Activated CD4-positive, alpha-beta T cell treated with anti-CD3 and anti-CD28 coated beads for 36 hours (primary cell): ENCODE data around the gene KIAA1328. TPM values are rescaled to one million over a fixed set of nuclear protein-coding genes. Genes with fewer than 3 reads are reported as not detected.

Experiments
- ATAC-seq: fragments of 200-7000 bp; cut with Tn5 transposase; one replicate; pipeline ENCODE4 v1.10.0; 2021; ENCODE audit warnings: mild to moderate bottlenecking, moderate library complexity
- CTCF ChIA-PET: fragments of 350-600 bp; sonication (Branson Sonifier 250); formaldehyde crosslinking; loops from one replicate; lab custom pipeline; 2021; ENCODE audit warnings: antibody characterized with exemption; lab: Charles Lee
- POLR2A ChIA-PET: fragments of 350-600 bp; sonication (Branson Sonifier 250); formaldehyde crosslinking; loops from one replicate; lab custom pipeline; 2021; ENCODE audit warnings: antibody characterized with exemption, inconsistent platforms; lab: Charles Lee
- DNase-seq: peaks from one replicate; pipeline ENCODE4 v3.0.0-alpha.2; 2020
- H3K27ac Mint-ChIP-seq: one replicate; pipeline ENCODE4 v1.8.0; 2021; ENCODE audit warnings: mixed read lengths
- H3K27me3 Mint-ChIP-seq: one replicate; pipeline ENCODE4 v1.8.0; 2021; ENCODE audit warnings: mixed read lengths
- H3K36me3 Mint-ChIP-seq: one replicate; pipeline ENCODE4 v1.8.0; 2021; ENCODE audit warnings: low read depth, mixed read lengths
- H3K4me1 Mint-ChIP-seq: one replicate; pipeline ENCODE4 v1.8.0; 2021; ENCODE audit warnings: mixed read lengths
- H3K4me3 Mint-ChIP-seq: one replicate; pipeline ENCODE4 v1.8.0; 2021; ENCODE audit warnings: mild to moderate bottlenecking, moderate library complexity, mixed read lengths
- H3K9me3 Mint-ChIP-seq: one replicate; pipeline ENCODE4 v1.8.0; 2021; ENCODE audit warnings: low read depth, mixed read lengths
- intact Hi-C, 2 experiments: fragments of 100-400 bp; cut with DNase I in 1 of 2; cut with micrococcal nuclease in 1 of 2; formaldehyde crosslinking; loops; one replicate each; pipeline versions ENCODE4 v1.14.2 to v1.15.1; 2022 to 2024; cut with DNase I, micrococcal nuclease
- total RNA-seq, 2 experiments: library from RNA; stranded (reverse); gene quantifications; one replicate each; pipeline ENCODE4 v1.2.3, GENCODE V29; 2021

Gene KIAA1328
- total RNA-seq = 1 to 10 TPM; 5.8 to 7.4 TPM

DNA sequence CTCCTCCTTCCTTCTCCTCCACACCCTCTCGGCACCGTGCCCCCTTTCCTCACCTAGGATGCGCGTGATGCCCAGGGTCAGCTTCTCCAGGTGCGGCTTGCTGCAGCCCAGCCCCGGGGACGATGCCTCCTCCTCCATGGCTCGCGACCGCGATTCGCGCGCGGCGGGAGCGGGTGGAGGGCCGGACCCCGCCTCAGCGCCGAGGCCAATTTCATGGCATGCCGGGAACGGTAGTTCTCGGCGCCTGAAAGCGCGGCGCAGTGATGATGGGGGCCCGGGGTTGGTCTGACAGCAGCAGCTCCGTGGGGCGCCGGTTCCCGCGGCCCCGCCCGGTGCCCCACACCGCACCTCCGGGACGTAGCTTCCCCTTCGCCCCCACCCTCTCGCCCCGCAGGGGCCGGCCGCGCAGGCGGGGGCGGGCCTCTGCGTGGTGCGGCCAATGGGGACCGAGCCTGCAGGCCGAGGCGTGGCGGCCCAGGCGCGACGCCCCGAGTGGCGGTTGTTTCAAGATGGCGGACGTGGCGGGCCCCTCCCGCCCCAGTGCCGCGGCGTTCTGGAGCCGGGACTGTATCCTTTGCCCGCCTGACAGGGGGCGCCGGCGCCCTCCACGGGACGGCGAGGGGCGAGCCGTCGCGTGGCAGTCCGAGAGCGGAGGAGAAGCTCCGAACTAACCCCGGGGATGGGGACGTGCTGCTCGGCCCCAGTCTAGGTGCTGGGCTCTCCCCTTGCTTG lies at the start of gene KIAA1328, which contains the start of gene TPGS2:
TSS of gene KIAA1328 (plus strand) at position 498 of the 732 bp plus-strand sequence. CDS start at position 510, 12 bp downstream.
TSS of gene TPGS2 (minus strand) at position 373 of the 732 bp plus-strand sequence. CDS start at position 138, 235 bp downstream.
- intact Hi-C loops = loop anchor here (1.0 to 5.0 kb wide), 4 partner anchors 699 to 1331 kb away; partner anchors contain the start of genes ELP2 (in 2 of the 2), SLC39A6 (in 2 of the 2), INO80C (in 1 of the 2) and RMP24 (in 1 of the 2)
- Mint-ChIP-seq H3K36me3 (peaks cover 16% of the 10 kb centered on the region), H3K4me1 (peaks cover 35% of the 10 kb centered on the region), H3K27me3 (no peaks in the 10 kb centered on the region), H3K27ac (peak within 1 kb of the TSS; percentile 95), H3K9me3 (no peaks in the 10 kb centered on the region), H3K4me3 (peak within 1 kb of the TSS; percentile 77)
- ChIA-PET CTCF (interaction anchor here (0.7 to 1.5 kb wide), 5 partner anchors 10 to 68 kb away, joined by 3 to 5 read pairs (median 4); no protein-coding TSS in a partner anchor), POLR2A (interaction anchor here (0.6 kb wide), 1 partner anchor 1786 kb away, joined by 4 read pairs; no protein-coding TSS in a partner anchor)
- ATAC-seq (peak; percentile 92), DNase-seq (peak; percentile 92)

- Mint-ChIP-seq H3K4me1 (no peaks in the 10 kb centered on the region), H3K36me3 (peaks cover 3% of the 10 kb centered on the region), H3K4me3 (no peak overlapping the region), H3K27me3 (no peaks in the 10 kb centered on the region), H3K9me3 (no peaks in the 10 kb centered on the region), H3K27ac (no peak overlapping the region)
- ChIA-PET POLR2A (no interaction called here), CTCF (no interaction called here)
- intact Hi-C loops = no loop called here
- DNase-seq (no peak), ATAC-seq (no peak)
Observed at GRCh38 chr18:36780748-36781147, 48.2 kb upstream of the KIAA1328 start.

DNA sequence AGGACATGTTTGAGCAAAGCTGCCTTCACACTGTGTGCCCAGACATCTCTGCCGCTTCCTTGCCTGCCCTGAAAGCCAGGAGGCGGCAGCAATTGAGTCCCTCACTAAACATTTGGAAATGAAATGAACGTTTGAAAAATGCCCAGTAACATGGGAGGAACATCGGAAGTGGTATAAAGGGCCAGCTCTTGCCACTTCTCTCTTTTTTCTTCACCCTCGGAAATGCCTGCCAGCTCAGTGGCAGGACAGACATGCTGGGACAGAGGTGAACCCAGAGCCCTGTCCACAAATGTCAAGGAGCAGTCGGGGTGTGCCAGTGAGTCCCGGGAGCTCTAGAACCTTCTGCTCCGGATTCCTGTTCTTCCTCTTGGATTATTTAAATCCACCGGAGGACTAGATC lies 46.2 kb upstream of the KIAA1328 start:
- Mint-ChIP-seq H3K36me3 (peaks cover 10% of the 10 kb centered on the region), H3K27ac (no peak overlapping the region), H3K4me3 (no peak overlapping the region), H3K9me3 (no peaks in the 10 kb centered on the region), H3K27me3 (no peaks in the 10 kb centered on the region), H3K4me1 (no peaks in the 10 kb centered on the region)
- ChIA-PET POLR2A (interaction anchor here (0.6 kb wide), 1 partner anchor 37 kb away, joined by 4 read pairs; no protein-coding TSS in a partner anchor), CTCF (no interaction called here)
- intact Hi-C loops = no loop called here
- ATAC-seq (no peak), DNase-seq (no peak)

GRCh38 chr18:36783792-36784191 lies 45.1 kb upstream of the KIAA1328 start:
- ATAC-seq (no peak), DNase-seq (no peak)
- Mint-ChIP-seq H3K9me3 (no peaks in the 10 kb centered on the region), H3K27ac (no peak overlapping the region), H3K4me1 (no peaks in the 10 kb centered on the region), H3K4me3 (no peak overlapping the region), H3K27me3 (no peaks in the 10 kb centered on the region), H3K36me3 (peaks cover 11% of the 10 kb centered on the region)
- CTCF ChIA-PET = interaction anchor here (0.7 kb wide), 1 partner anchor 1757 kb away, joined by 3 read pairs; no protein-coding TSS in a partner anchor
- POLR2A ChIA-PET = no interaction called here
- intact Hi-C loops = no loop called here

DNA sequence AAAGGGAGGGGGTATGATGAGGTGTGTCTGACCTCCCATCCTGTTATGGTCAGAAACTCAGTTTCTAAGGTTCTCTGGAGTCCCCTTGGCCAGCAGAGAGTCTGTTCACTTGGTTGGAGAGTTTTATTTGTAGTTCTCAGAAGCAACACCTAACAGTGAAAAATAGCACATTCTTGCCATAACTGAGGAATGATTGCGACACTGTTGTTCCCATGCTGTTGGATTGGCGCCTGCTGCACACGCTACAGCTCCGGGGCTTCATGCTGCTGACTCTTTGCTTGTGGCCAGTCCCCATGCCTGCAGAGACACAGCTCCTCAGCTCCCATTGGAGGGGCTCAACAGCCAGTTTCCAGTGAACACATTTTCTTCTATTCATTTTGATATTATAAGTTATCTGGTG lies 42.2 kb upstream of the KIAA1328 start:
- Mint-ChIP-seq H3K27ac (no peak overlapping the region), H3K9me3 (peaks cover 3% of the 10 kb centered on the region), H3K27me3 (no peaks in the 10 kb centered on the region), H3K4me1 (no peaks in the 10 kb centered on the region), H3K4me3 (no peak overlapping the region), H3K36me3 (peaks cover 34% of the 10 kb centered on the region)
- intact Hi-C loops = no loop called here
- ChIA-PET POLR2A (no interaction called here), CTCF (no interaction called here)
- DNase-seq (no peak), ATAC-seq (no peak)

- DNase-seq (no peak), ATAC-seq (no peak)
- no peak overlapping the region for H3K4me3 Mint-ChIP-seq
- intact Hi-C loops = no loop called here
- CTCF ChIA-PET = interaction anchor here (1.3 kb wide), 1 partner anchor 16 kb away, joined by 4 read pairs; no protein-coding TSS in a partner anchor
- peaks cover 3% of the 10 kb centered on the region for H3K9me3 Mint-ChIP-seq
- H3K4me1 Mint-ChIP-seq = no peaks in the 10 kb centered on the region
- H3K27ac Mint-ChIP-seq = no peak overlapping the region
- peaks cover 67% of the 10 kb centered on the region for H3K36me3 Mint-ChIP-seq
- no peaks in the 10 kb centered on the region for H3K27me3 Mint-ChIP-seq
- POLR2A ChIA-PET = no interaction called here
Observed at GRCh38 chr18:36792634-36793283, 36.2 kb upstream of the KIAA1328 start.

GRCh38 chr18:36798738-36799473 lies 30.0 kb upstream of the KIAA1328 start:
- Mint-ChIP-seq H3K9me3 (no peaks in the 10 kb centered on the region), H3K36me3 (peaks cover 67% of the 10 kb centered on the region), H3K27ac (no peak overlapping the region), H3K27me3 (no peaks in the 10 kb centered on the region), H3K4me3 (no peak overlapping the region), H3K4me1 (no peaks in the 10 kb centered on the region)
- DNase-seq = no peak
- intact Hi-C loops = no loop called here
- POLR2A ChIA-PET = no interaction called here
- ATAC-seq = no peak
- CTCF ChIA-PET = interaction anchor here (0.6 to 1.0 kb wide), 4 partner anchors 9 to 111 kb away, joined by 3 read pairs; no protein-coding TSS in a partner anchor

GRCh38 chr18:36805105-36805504 lies 23.8 kb upstream of the KIAA1328 start:
- H3K9me3 Mint-ChIP-seq = no peaks in the 10 kb centered on the region
- no peak overlapping the region for H3K4me3 Mint-ChIP-seq
- H3K27me3 Mint-ChIP-seq = no peaks in the 10 kb centered on the region
- ChIA-PET POLR2A (no interaction called here), CTCF (no interaction called here)
- intact Hi-C loops = no loop called here
- DNase-seq = no peak
- peaks cover 58% of the 10 kb centered on the region for H3K36me3 Mint-ChIP-seq
- H3K4me1 Mint-ChIP-seq = peaks cover 5% of the 10 kb centered on the region
- H3K27ac Mint-ChIP-seq = no peak overlapping the region
- ATAC-seq = no peak

DNA sequence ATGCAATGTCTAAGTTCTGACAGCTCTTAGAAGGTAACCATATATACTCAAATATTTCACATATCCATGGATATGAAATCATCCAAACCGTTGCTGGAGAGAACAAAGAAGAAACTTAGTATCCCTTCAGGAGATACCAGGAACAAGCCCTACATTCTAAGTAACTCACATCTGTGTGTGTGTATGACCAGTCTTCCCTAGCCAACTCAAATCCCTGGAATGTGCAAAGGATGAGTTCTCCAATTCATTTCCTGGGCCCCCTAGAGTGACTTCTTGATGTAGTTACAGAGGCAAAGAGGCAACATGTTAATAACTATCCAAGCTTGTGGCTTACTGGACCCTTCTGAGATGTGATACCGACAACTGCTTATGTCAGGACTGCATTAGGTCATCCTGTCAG lies 20.2 kb upstream of the KIAA1328 start:
- intact Hi-C loops = loop anchor here (1.0 to 2.0 kb wide), 2 partner anchors 40 to 120 kb away; no protein-coding TSS in a partner anchor
- H3K27ac Mint-ChIP-seq = no peak overlapping the region
- H3K36me3 Mint-ChIP-seq = peaks cover 31% of the 10 kb centered on the region
- CTCF ChIA-PET = interaction anchor here (0.5 to 4.3 kb wide), 7 partner anchors 11 to 649 kb away, joined by 3 to 46 read pairs (median 4); no protein-coding TSS in a partner anchor
- POLR2A ChIA-PET = no interaction called here
- no peaks in the 10 kb centered on the region for H3K27me3 Mint-ChIP-seq
- no peak for ATAC-seq
- no peak overlapping the region for H3K4me3 Mint-ChIP-seq
- no peaks in the 10 kb centered on the region for H3K9me3 Mint-ChIP-seq
- peaks cover 10% of the 10 kb centered on the region for H3K4me1 Mint-ChIP-seq
- no peak for DNase-seq

GRCh38 chr18:36809590-36810381 lies 19.1 kb upstream of the KIAA1328 start:
- H3K4me1 Mint-ChIP-seq = peaks cover 14% of the 10 kb centered on the region
- POLR2A ChIA-PET = no interaction called here
- intact Hi-C loops = loop anchor here (1.0 to 2.0 kb wide), 2 partner anchors 41 to 121 kb away; no protein-coding TSS in a partner anchor

More at GRCh38 chr18:36809590-36810381, 19.1 kb upstream of the KIAA1328 start:
- Mint-ChIP-seq H3K9me3 (no peaks in the 10 kb centered on the region), H3K27ac (no peak overlapping the region), H3K27me3 (no peaks in the 10 kb centered on the region), H3K36me3 (peaks cover 27% of the 10 kb centered on the region), H3K4me3 (no peak overlapping the region)
- ATAC-seq = peak; percentile 94
- CTCF ChIA-PET = interaction anchor here (0.7 to 4.3 kb wide), 4 partner anchors 10 to 122 kb away, joined by 3 to 46 read pairs (median 4); no protein-coding TSS in a partner anchor
- DNase-seq = peak; percentile 38
